GM12865 (cell line): ENCODE results near the gene SELENOO.

ENCODE experiments used
- DNase-seq: peaks from one replicate; pipeline ENCODE4 v3.0.0; 2010; ENCODE audit warnings: low read depth
- H3K4me3 ChIP-seq: 2 replicates; pipeline ENCODE4 v1.5.1; 2011; ENCODE audit warnings: mild to moderate bottlenecking, low read depth, low read length, control low read depth
- TF ChIP-seq, protein P1 (sequence below): IDR thresholded peaks from 2 replicates; pipeline ENCODE4 v1.5.1; 2011; ENCODE audit warnings: low read length, control low read depth, low read depth, inconsistent platforms; ENCODE audit not compliant: insufficient read depth; ENCODE audit errors: missing control alignments

The SELENOO gene

DNA sequence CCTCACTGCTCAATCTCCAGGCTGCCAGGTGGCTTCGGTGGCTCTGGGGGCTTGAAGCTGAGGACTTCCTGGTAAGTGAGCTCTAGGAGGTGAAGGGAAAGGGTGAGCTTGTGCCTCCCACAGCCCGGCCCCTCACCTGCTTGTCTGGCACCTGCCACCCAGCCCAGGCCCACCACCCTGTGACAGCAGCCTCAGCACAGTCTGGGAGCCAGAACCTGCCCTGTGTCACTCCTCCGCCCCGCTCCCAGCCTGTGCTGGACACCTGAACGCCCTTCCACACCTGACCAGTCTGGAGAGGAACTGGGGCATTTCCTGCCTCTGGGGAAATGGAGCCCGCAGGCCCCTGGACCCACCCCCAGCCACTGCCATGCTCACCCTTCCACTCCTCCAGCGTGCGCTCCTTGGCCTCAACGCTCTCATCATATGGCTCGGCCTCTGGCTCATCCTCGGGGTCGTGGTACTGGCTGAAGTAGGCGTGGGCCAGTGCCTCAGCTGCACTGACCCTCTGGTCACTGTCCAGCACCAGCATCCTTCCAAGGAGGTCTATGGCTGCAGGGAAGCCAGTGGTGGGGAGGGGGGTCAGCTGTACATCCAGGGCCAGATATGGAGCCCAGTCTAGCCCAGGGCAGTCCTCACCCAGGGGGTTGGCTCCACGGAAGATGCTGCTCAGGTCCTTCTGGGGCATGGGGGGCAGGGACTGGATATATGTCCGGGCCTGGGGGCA, 64.3 kb downstream of the SELENOO start:
- DNase-seq: no peak
- TF ChIP-seq, protein P1, sequence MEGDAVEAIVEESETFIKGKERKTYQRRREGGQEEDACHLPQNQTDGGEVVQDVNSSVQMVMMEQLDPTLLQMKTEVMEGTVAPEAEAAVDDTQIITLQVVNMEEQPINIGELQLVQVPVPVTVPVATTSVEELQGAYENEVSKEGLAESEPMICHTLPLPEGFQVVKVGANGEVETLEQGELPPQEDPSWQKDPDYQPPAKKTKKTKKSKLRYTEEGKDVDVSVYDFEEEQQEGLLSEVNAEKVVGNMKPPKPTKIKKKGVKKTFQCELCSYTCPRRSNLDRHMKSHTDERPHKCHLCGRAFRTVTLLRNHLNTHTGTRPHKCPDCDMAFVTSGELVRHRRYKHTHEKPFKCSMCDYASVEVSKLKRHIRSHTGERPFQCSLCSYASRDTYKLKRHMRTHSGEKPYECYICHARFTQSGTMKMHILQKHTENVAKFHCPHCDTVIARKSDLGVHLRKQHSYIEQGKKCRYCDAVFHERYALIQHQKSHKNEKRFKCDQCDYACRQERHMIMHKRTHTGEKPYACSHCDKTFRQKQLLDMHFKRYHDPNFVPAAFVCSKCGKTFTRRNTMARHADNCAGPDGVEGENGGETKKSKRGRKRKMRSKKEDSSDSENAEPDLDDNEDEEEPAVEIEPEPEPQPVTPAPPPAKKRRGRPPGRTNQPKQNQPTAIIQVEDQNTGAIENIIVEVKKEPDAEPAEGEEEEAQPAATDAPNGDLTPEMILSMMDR: no peak
- no peak overlapping the region for H3K4me3 ChIP-seq

DNA sequence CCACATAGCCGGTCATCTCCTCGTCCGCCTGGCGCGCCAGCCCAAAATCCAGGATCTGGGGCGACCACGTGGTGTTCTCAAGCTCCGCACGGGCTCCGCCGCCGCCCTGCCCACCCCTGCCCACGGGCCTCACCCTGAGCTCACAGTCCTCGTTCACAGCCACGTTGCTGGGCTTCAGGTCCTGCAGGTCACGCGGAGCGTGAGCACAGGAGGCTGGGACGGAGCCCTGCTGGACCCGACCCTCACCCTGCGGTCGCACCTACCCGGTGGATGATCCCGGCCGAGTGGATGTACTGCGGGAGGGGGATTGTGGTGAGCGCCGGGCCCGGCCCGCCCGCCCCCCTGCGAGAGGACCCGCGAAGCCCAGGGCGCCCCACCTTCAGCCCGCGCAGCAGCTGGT, 66.2 kb downstream of the SELENOO start:
- no peak overlapping the region for H3K4me3 ChIP-seq
- DNase-seq: no peak
- TF ChIP-seq, protein P1: no peak
